Aorta (tissue), 5 donors: ENCODE measurements around the gene SLC2A4. TPM values are rescaled to one million over a fixed set of nuclear protein-coding genes. Genes with fewer than 3 reads are reported as not detected.

Experiments
- ATAC-seq: fragments of 200-7000 bp; cut with Tn5 transposase; one replicate; pipeline ENCODE4 v1.9.1; 2022; ENCODE audit warnings: moderate library complexity; ENCODE audit not compliant: low FRiP score
- DNase-seq, 2 donors: peaks; one replicate each; pipeline ENCODE4 v3.0.0-alpha.2; 2020
- H3K27ac ChIP-seq, 2 donors: one replicate each; pipeline ENCODE4 v1.5.1; 2013; ENCODE audit warnings: low read length in 2 of 2, mild to moderate bottlenecking in 2 of 2, moderate library complexity in 2 of 2, control low read depth in 1 of 2, inconsistent platforms in 1 of 2, low read depth in 1 of 2
- H3K27me3 ChIP-seq, 2 donors: one replicate each; pipeline ENCODE4 v1.6.1; 2013; ENCODE audit warnings: control low read depth in 1 of 2, low read length in 1 of 2, mild to moderate bottlenecking in 1 of 2, moderate library complexity in 1 of 2; ENCODE audit not compliant: insufficient read depth in 2 of 2, control insufficient read depth in 1 of 2
- H3K36me3 ChIP-seq, 2 donors: one replicate each; pipeline ENCODE4 v1.6.1; 2013; ENCODE audit warnings: control low read depth in 1 of 2, low read length in 1 of 2, mild to moderate bottlenecking in 1 of 2; ENCODE audit not compliant: insufficient read depth in 2 of 2, control insufficient read depth in 1 of 2
- H3K4me1 ChIP-seq, 2 donors: one replicate each; pipeline ENCODE4 v1.6.1; 2013; ENCODE audit warnings: low read length in 2 of 2, control low read depth in 1 of 2, mild to moderate bottlenecking in 1 of 2, moderate library complexity in 1 of 2; ENCODE audit not compliant: insufficient read depth in 2 of 2, control insufficient read depth in 1 of 2
- H3K4me3 ChIP-seq, 2 donors: one replicate each; pipeline ENCODE4 v1.5.1; 2013; ENCODE audit warnings: low read length in 2 of 2, control low read depth in 1 of 2, mild to moderate bottlenecking in 1 of 2
- H3K9me3 ChIP-seq: one replicate; pipeline ENCODE4 v1.6.1; 2013; ENCODE audit warnings: mild to moderate bottlenecking, low read length; ENCODE audit not compliant: control insufficient read depth
- WGBS, 2 donors: extraction: QIAGEN DNeasy Blood & Tissue Kit; methylation state at CpG; one replicate each; pipeline ENCODE4 v1.1.7; 2013; 5-methylcytosine and 5-hydroxymethylcytosine counted together
- intact Hi-C, 2 donors: fragments of 100-400 bp; cut with DNase I; formaldehyde crosslinking; loops; one replicate each; pipeline versions ENCODE4 v1.14.2 to v1.15.0; 2022
- long read RNA-seq, 2 donors: library from polyadenylated mRNA; unstranded; transcript quantifications; one replicate each; pipeline ENCODE4 v2.0.0, GENCODE V29; 2020 to 2021
- polyA plus RNA-seq, 2 donors: library from polyadenylated mRNA; stranded (reverse); fragments of 200-250 nt; gene quantifications; one replicate each; pipeline ENCODE4 v1.2.3, GENCODE V29; 2013
- total RNA-seq, 2 donors: library from RNA; stranded (reverse); fragmentation: NEBNext Ultra II Directional; extraction: Animal tissue kit (Norgen Biotek cat#: 25700); gene quantifications; one replicate each; pipeline ENCODE4 v1.2.1, GENCODE V29; 2021
- donor health status: healthy with polysubstance abuse.
- donor health status: Bipolar disorder and iron deficiency.
- donor health status: DM: no; HTN: no; CAD: no.
- donor health status: DM: no; HTN: no; CAD: no.
- donor health status: DM: yes; HTN: yes; CAD: no.

Gene SLC2A4
- total RNA-seq, result 1 to 10 TPM; 2.5 to 3.9 TPM
- polyA plus RNA-seq, result 1 to 10 TPM in 1 of 2 donors, under 1 TPM in 1; 0.63 to 1.6 TPM
- long read RNA-seq, donor 1, result 0 reads
- long read RNA-seq, donor 2, result 0 reads

DNA sequence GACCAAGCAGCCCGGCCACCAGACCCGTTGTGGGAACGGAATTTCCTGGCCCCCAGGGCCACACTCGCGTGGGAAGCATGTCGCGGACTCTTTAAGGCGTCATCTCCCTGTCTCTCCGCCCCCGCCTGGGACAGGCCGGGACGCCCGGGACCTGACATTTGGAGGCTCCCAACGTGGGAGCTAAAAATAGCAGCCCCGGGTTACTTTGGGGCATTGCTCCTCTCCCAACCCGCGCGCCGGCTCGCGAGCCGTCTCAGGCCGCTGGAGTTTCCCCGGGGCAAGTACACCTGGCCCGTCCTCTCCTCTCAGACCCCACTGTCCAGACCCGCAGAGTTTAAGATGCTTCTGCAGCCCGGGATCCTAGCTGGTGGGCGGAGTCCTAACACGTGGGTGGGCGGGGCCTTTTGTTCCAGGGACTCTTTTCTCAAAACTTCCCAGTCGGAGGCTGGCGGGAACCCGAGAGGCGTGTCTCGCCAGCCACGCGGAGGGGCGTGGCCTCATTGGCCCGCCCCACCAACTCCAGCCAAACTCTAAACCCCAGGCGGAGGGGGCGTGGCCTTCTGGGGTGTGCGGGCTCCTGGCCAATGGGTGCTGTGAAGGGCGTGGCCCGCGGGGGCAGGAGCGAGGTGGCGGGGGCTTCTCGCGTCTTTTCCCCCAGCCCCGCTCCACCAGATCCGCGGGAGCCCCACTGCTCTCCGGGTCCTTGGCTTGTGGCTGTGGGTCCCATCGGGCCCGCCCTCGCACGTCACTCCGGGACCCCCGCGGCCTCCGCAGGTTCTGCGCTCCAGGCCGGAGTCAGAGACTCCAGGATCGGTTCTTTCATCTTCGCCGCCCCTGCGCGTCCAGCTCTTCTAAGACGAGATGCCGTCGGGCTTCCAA is at the start of gene SLC2A4:
TSS of gene SLC2A4 (plus strand) at position 645 of the 879 bp plus-strand sequence. CDS start at position 862, 217 bp downstream.
- no peaks in the 10 kb centered on the region for H3K27me3 ChIP-seq
- intact Hi-C loops, result loop anchor here in 1 of 2 donors (5.0 kb wide), 1 partner anchor 66 kb away; no protein-coding TSS in a partner anchor
- 1% methylated on average over 69 to 71 of the region's 71 CpGs for WGBS, 2 donors
- peak within 1 kb of the TSS in 1 of 2 donors; percentile 55 for H3K27ac ChIP-seq
- no peaks in the 10 kb centered on the region for H3K9me3 ChIP-seq
- H3K36me3 ChIP-seq, result no peaks in the 10 kb centered on the region
- peak within 1 kb of the TSS in 1 of 2 donors; percentile 7 for H3K4me3 ChIP-seq
- no peaks in the 10 kb centered on the region for H3K4me1 ChIP-seq
- DNase-seq (peak; percentile 95 to 97), ATAC-seq (peak; percentile 93)

- no peak overlapping the region for H3K4me3 ChIP-seq
- H3K9me3 ChIP-seq, result no peaks in the 10 kb centered on the region
- 77 to 78% methylated on average over 5 of the region's 5 CpGs for WGBS, 2 donors
- DNase-seq (no peak), ATAC-seq (no peak)
- H3K27me3 ChIP-seq, result no peaks in the 10 kb centered on the region
- H3K27ac ChIP-seq, result no peak overlapping the region
- H3K36me3 ChIP-seq, result peaks cover 0 to 4% of the 10 kb centered on the region in 2 donors
- intact Hi-C loops, result no loop called here
- no peaks in the 10 kb centered on the region for H3K4me1 ChIP-seq
Measured at GRCh38 chr17:7232114-7232513, 49.4 kb upstream of the SLC2A4 start.

GRCh38 chr17:7233701-7234082 is 47.8 kb upstream of the SLC2A4 start:
- intact Hi-C loops, result no loop called here
- peak overlapping the region; percentile 43 to 79 for H3K4me3 ChIP-seq
- DNase-seq (no peak), ATAC-seq (peak; percentile 11)
- no peaks in the 10 kb centered on the region for H3K4me1 ChIP-seq
- no peaks in the 10 kb centered on the region for H3K27me3 ChIP-seq
- WGBS, 2 donors, result 1% methylated on average over 9 of the region's 9 CpGs
- H3K36me3 ChIP-seq, result peaks cover 0 to 4% of the 10 kb centered on the region in 2 donors
- no peaks in the 10 kb centered on the region for H3K9me3 ChIP-seq
- H3K27ac ChIP-seq, result no peak overlapping the region

- Histone ChIP-seq H3K9me3 (no peaks in the 10 kb centered on the region), H3K27ac (peak within 1 kb of the TSS in 1 of 2 donors; percentile 11), H3K36me3 (peaks cover 0 to 4% of the 10 kb centered on the region in 2 donors), H3K4me1 (no peaks in the 10 kb centered on the region), H3K27me3 (no peaks in the 10 kb centered on the region), H3K4me3 (peak within 1 kb of the TSS; percentile 43 to 79)
- WGBS, 2 donors, result 0 to 1% methylated on average over 61 to 72 of the region's 72 CpGs
- ATAC-seq (peak; percentile 85), DNase-seq (peak; percentile 97 to 98)
- intact Hi-C loops, result no loop called here
Measured at GRCh38 chr17:7234083-7234951, 47.2 kb upstream of the SLC2A4 start, which contains the start of gene DVL2. Gene DVL2, minus strand, starts transcription at chr17:7234517. Its CDS starts 255 bp downstream, at chr17:7234262.

DNA sequence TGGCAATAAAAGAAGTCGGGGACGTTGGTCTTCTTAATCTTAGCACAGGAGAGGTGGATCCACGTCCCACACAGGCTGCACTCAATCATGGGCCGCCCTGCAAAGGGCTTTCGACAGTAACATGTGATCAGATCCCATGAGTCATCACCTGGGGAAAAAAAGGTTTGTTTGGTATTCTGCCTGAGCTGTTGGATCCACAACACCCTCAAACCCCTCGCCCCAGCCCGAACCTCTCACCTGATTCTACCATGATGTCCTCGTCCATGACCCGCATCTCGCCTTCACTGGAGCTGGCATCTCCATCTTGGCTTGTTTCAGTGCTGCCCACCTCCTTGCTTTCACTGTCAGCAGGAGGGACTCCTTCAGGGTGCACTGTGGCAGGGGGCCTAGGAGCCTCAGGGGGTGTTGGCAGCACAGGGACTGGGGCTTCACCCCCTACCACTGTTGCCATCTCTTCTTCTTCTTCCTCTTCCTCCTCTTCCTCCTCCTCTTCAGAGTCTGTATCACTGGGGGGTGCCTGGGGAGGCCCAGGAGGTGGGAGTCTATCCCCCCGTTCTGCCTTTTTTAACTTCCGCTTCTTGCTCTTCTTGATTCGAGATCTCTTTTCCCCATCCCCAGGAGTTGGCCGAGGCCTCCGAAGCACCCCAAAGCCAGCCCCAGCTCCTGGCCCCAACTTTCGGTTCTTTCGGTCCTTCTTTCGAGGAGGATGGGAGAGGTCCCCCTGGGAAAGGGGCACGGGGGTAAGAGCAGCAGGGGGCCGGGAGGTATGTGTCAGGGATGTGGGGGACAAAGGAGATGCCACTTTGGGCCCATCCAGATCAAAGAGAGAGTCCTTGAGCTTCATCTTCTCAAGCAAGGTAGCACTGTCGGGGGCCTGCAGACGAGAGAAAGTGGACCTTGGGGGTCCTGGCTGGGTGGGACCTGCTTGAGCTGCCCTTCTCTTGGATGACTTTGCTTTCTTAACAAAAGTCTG is 45.5 kb upstream of the SLC2A4 start:
- intact Hi-C loops, result no loop called here
- 81 to 84% methylated on average over 22 of the region's 22 CpGs for WGBS, 2 donors
- Histone ChIP-seq H3K27me3 (no peaks in the 10 kb centered on the region), H3K36me3 (no peaks in the 10 kb centered on the region), H3K4me1 (no peaks in the 10 kb centered on the region), H3K27ac (no peak overlapping the region), H3K9me3 (no peaks in the 10 kb centered on the region), H3K4me3 (no peak overlapping the region)
- ATAC-seq, result no peak
- DNase-seq, result peak; percentile 48 to 56

DNA sequence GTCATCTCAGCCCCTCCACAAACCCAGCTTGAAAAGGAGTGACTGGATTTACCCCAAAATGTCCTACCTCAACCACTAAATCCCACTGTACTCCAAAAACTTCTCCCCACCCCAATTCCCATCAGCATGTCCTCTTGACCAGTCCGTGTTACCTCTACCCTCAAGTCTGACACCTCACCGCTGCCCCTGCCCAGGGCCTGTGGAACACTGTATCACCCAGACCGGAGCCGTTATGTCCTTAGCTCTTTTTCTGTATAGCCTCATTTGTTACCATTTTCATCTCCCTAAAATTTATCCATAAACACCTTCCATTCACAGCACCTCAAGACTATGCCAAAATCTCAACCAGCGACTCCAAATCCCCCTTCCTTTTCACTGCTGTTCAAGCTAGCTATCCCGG is 44.7 kb upstream of the SLC2A4 start:
- Histone ChIP-seq H3K27ac (no peak overlapping the region), H3K4me1 (peaks cover 0 to 3% of the 10 kb centered on the region in 2 donors), H3K27me3 (no peaks in the 10 kb centered on the region), H3K36me3 (no peaks in the 10 kb centered on the region), H3K9me3 (no peaks in the 10 kb centered on the region), H3K4me3 (no peak overlapping the region)
- intact Hi-C loops, result no loop called here
- ATAC-seq (no peak), DNase-seq (peak in 1 of 2 donors; percentile 46)
- WGBS, 2 donors, result 82 to 84% methylated on average over 6 of the region's 6 CpGs

GRCh38 chr17:7237266-7237760 is 44.2 kb upstream of the SLC2A4 start:
- WGBS, 2 donors, result 31% methylated on average over 6 of the region's 6 CpGs
- no peaks in the 10 kb centered on the region for H3K36me3 ChIP-seq
- intact Hi-C loops, result no loop called here
- no peaks in the 10 kb centered on the region for H3K9me3 ChIP-seq
- H3K4me1 ChIP-seq, result peaks cover 0 to 3% of the 10 kb centered on the region in 2 donors
- peak overlapping the region in 1 of 2 donors; percentile 93 for H3K4me3 ChIP-seq
- H3K27me3 ChIP-seq, result no peaks in the 10 kb centered on the region
- ATAC-seq (no peak), DNase-seq (no peak)
- peak overlapping the region in 1 of 2 donors; percentile 48 for H3K27ac ChIP-seq
